Peyer's patch (tissue), 4 donors: ENCODE data around the gene LRIG1. TPM values are rescaled to one million over a fixed set of nuclear protein-coding genes. Genes with fewer than 3 reads are reported as not detected.
A peak's percentile ranks its signal among the peaks of the same experiment; 100 is the strongest.

Source experiments
- DNase-seq, 3 donors: peaks; one replicate each; pipeline ENCODE4 v3.0.0-alpha.2; 2017 to 2019
- H3K27ac ChIP-seq, 4 donors: fragments of 200-600 bp; sonication (generic); one replicate each; pipeline ENCODE4 v1.5.1; 2016 to 2019
- H3K27me3 ChIP-seq, 2 donors: fragments of 200-600 bp; sonication (generic); one replicate each; pipeline ENCODE4 v1.5.1; 2019
- H3K36me3 ChIP-seq, 3 donors: fragments of 200-600 bp; sonication (generic); one replicate each; pipeline ENCODE4 v1.5.1; 2016 to 2019
- H3K4me1 ChIP-seq, 4 donors: fragments of 200-600 bp; sonication (generic); one replicate each; pipeline ENCODE4 v1.5.1; 2016 to 2019
- H3K4me3 ChIP-seq, 4 donors: fragments of 200-600 bp; sonication (generic); 1 replicate in 3 of 4; 2 replicates in 1 of 4; pipeline ENCODE4 v1.5.1; 2016 to 2019; ENCODE audit warnings: mild to moderate bottlenecking in 1 of 4
- H3K9me3 ChIP-seq, 4 donors: fragments of 200-600 bp; sonication (generic); one replicate each; pipeline ENCODE4 v1.5.1; 2016 to 2019; ENCODE audit warnings: mild to moderate bottlenecking in 1 of 4
- POLR2A ChIP-seq, 2 donors: fragments of 450-650 bp; IDR thresholded peaks; one replicate each; pipeline ENCODE4 v1.5.1; 2017; ENCODE audit warnings: antibody characterized with exemption in 2 of 2, mild to moderate bottlenecking in 2 of 2, moderate library complexity in 2 of 2
- total RNA-seq, 4 donors: library from RNA; depleted of rRNA; stranded (reverse); fragments of >200 nt; gene quantifications; one replicate each; pipeline ENCODE4 v1.1.0, GENCODE V29; 2016
- TF ChIP-seq, protein P1 (sequence below), 6 experiments: fragments of 450-650 bp in 4 of 6; fragments of 200-600 bp in 2 of 6; sonication (generic) in 1 of 6; IDR thresholded peaks; one replicate each; pipeline ENCODE4 v1.5.1; 2017 to 2019; ENCODE audit warnings: antibody characterized with exemption in 6 of 6, mild to moderate bottlenecking in 3 of 6, moderate library complexity in 1 of 6

The LRIG1 gene
- total RNA-seq, 4 donors from 2014 or later: 28.5 to 65.2 (median 59.2) TPM

DNA sequence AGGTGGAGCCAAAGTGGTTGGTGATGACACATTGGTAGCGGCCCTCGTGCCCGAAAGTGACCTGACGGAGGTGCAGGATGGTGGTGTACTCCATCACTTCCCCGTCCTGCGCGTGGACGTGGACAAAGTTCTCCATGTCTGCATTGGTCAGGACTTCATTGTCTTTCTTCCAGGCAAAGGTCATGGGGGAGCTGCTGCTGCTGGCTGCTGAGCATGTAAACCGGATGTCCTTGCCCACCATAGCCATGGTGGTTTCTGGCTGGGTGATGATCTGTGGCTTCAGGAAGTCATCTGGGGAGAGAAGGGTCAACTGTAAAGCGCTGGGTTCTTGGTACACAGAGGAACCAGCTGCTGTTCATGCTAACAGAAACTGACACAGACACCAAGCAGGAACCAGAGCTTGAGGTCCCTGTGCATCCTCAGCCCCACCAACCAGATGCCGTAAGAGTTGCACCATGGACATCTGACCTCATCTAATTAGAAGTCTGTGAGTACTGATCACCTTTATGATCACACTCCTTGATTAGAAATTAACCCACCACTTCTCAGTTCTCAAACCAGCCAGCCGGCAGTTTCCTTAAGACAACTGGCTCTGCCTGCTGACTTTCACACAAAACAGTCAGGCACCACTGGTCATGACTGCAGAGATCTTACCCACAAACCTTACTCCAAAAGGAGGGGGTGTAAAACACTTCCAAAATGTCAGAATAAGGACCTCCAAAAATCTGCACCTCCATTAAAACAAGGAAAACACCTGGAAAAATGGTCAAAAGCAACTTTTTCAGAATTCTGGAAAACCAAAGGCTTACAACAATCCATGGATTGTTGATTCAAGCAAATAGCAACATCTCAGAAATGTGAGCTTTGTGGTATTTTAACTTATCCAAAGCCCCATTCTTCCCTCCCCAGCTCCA is 114.6 kb downstream of the LRIG1 start:
- peak in 1 of 3 donors; percentile 51 for DNase-seq
- peaks cover 0 to 3% (median 0%) of the 10 kb centered on the region in 4 donors for H3K4me1 ChIP-seq
- peak overlapping the region in 1 of 4 donors; percentile 59 for H3K27ac ChIP-seq
- no peaks in the 10 kb centered on the region for H3K27me3 ChIP-seq
- H3K36me3 ChIP-seq: peaks cover 0 to 56% (median 0%) of the 10 kb centered on the region in 3 donors
- H3K9me3 ChIP-seq: no peaks in the 10 kb centered on the region
- TF ChIP-seq, protein P1, sequence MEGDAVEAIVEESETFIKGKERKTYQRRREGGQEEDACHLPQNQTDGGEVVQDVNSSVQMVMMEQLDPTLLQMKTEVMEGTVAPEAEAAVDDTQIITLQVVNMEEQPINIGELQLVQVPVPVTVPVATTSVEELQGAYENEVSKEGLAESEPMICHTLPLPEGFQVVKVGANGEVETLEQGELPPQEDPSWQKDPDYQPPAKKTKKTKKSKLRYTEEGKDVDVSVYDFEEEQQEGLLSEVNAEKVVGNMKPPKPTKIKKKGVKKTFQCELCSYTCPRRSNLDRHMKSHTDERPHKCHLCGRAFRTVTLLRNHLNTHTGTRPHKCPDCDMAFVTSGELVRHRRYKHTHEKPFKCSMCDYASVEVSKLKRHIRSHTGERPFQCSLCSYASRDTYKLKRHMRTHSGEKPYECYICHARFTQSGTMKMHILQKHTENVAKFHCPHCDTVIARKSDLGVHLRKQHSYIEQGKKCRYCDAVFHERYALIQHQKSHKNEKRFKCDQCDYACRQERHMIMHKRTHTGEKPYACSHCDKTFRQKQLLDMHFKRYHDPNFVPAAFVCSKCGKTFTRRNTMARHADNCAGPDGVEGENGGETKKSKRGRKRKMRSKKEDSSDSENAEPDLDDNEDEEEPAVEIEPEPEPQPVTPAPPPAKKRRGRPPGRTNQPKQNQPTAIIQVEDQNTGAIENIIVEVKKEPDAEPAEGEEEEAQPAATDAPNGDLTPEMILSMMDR (IDR thresholded peaks at IDR 0.05): no peak
- TF ChIP-seq POLR2A (IDR thresholded peaks at IDR 0.05): no peak
- H3K4me3 ChIP-seq: no peak overlapping the region

DNA sequence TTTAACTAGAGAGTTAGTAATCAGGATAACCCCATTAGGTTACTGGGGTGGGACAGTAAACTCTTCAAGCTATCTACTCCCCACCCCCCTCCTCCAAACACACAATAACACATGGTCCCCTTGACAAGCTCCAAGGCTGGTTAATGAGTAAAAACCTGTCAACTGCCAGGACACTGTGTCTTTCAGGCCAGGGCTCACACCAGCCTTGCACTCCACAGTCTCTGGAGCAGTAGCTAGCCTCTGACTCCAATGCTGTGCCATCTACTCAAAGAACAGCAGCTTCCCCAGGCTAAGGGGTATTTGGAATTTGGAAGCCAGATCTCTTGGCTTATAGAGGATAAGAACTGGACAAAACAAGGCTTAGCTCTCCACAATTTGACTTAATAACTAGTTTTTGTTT is 115.8 kb downstream of the LRIG1 start:
- peaks cover 0 to 3% (median 0%) of the 10 kb centered on the region in 4 donors for H3K4me1 ChIP-seq
- H3K27ac ChIP-seq: no peak overlapping the region
- no peaks in the 10 kb centered on the region for H3K9me3 ChIP-seq
- no peak for DNase-seq
- H3K27me3 ChIP-seq: no peaks in the 10 kb centered on the region
- no peak for TF ChIP-seq POLR2A (IDR thresholded peaks at IDR 0.05)
- TF ChIP-seq, protein P1 (IDR thresholded peaks at IDR 0.05): no peak
- no peak overlapping the region for H3K4me3 ChIP-seq
- peaks cover 0 to 68% (median 0%) of the 10 kb centered on the region in 3 donors for H3K36me3 ChIP-seq

DNA sequence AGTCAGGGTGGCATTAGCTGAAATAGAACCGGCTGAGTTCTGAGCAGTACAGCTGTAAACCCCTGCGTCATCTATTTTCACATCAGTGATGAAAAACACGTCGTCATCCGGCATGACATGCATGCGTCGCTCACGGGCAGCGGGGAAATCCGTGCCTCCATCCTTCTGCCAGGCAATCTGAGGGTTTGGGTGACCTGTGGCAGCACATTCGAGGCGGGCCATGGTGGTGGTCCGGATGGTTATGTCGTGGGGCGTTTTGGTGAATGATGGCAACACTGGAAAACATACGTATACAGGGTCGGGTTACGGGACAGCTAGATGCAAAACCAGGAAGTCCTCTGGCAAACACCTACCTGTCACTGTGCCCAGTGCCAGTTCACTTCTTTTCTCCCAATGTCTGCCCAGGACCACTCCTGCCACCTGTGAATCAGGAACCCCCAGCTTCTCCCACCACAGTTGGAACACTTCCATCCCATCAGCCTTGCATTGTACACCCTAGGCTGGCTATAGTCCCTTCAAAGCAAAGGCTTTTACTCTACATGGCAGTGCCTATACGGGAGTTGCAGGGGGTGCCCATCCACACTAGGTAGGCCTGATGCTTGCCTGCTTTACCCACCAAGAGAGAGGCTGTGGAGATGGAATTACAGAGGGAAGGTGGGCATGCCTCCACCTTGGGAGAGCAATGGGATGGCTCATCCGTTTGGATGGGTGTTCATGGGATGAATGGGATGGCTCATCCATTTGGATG is 116.7 kb downstream of the LRIG1 start:
- Histone ChIP-seq H3K4me3 (no peak overlapping the region), H3K4me1 (peaks cover 0 to 3% (median 0%) of the 10 kb centered on the region in 4 donors), H3K36me3 (peaks cover 0 to 77% (median 0%) of the 10 kb centered on the region in 3 donors), H3K27me3 (no peaks in the 10 kb centered on the region), H3K27ac (no peak overlapping the region), H3K9me3 (no peaks in the 10 kb centered on the region)
- no peak for DNase-seq
- TF ChIP-seq POLR2A (IDR thresholded peaks at IDR 0.05): no peak
- TF ChIP-seq, protein P1 (IDR thresholded peaks at IDR 0.05): no peak

DNA sequence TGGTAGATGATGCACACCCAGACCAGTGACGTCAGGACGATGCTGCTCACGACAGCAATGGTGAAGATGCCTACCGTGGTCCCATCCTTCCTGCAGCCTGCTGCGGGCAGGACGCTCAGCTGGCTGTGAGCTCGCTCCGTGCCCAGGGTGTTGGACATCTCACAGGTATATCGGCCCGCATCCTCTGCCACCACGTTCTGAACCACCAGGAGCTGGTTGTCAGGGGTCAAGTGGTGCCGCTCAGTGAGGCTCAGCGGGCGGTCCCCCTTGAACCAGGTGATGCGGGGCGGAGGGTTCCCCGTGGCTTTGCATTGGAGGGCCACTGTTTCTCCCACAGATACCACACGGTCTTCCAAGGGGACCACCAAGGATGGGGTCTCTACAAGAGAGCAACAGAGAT is 117.8 kb downstream of the LRIG1 start:
- no peak for DNase-seq
- peaks cover 0 to 3% (median 0%) of the 10 kb centered on the region in 4 donors for H3K4me1 ChIP-seq
- no peaks in the 10 kb centered on the region for H3K9me3 ChIP-seq
- TF ChIP-seq, protein P1 (IDR thresholded peaks at IDR 0.05): no peak
- TF ChIP-seq POLR2A (IDR thresholded peaks at IDR 0.05): no peak
- no peaks in the 10 kb centered on the region for H3K27me3 ChIP-seq
- H3K27ac ChIP-seq: no peak overlapping the region
- peaks cover 0 to 88% (median 0%) of the 10 kb centered on the region in 3 donors for H3K36me3 ChIP-seq
- no peak overlapping the region for H3K4me3 ChIP-seq

DNA sequence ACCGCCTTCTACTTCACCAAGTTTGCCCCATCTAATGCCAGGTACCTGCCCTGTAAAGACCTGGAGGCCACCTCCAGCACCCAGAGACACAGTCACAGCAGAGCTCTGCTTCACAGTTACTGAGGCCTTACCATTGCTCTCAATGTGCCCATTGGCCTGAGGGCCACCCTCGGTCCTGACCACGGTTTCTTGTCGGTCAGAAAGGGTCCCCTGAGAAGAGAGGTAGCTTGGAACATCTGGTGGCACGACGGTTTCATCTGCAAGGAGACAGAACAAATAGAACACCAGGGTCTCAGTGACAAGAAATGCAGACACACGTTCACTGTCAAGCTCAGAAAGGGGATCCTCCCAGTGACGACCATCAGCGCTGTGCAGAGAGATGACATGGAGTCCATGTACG is 118.7 kb downstream of the LRIG1 start:
- Histone ChIP-seq H3K4me3 (no peak overlapping the region), H3K36me3 (peaks cover 0 to 93% (median 0%) of the 10 kb centered on the region in 3 donors), H3K27ac (no peak overlapping the region), H3K9me3 (no peaks in the 10 kb centered on the region), H3K27me3 (no peaks in the 10 kb centered on the region), H3K4me1 (peaks cover 0 to 8% (median 2%) of the 10 kb centered on the region in 4 donors)
- TF ChIP-seq, protein P1 (IDR thresholded peaks at IDR 0.05): no peak
- TF ChIP-seq POLR2A (IDR thresholded peaks at IDR 0.05): no peak
- no peak for DNase-seq
